WTC11 (cell line): ENCODE results near the gene CBFA2T3. TPM values are rescaled to one million over a fixed set of nuclear protein-coding genes. Genes with fewer than 3 reads are reported as not detected.

ENCODE experiments used
- ATAC-seq: fragments of 200-7000 bp; cut with Tn5 transposase; 2 replicates; pipeline ENCODE4 v1.10.0; 2021; ENCODE audit warnings: mild to moderate bottlenecking, moderate library complexity
- CTCF ChIA-PET: fragments of 300-600 bp; sonication (Branson Sonifier 250); formaldehyde crosslinking; loops from one replicate; lab custom pipeline; 2021; ENCODE audit warnings: antibody characterized with exemption; lab: Charles Lee
- POLR2A ChIA-PET: fragments of 350-600 bp; sonication (Branson Sonifier 250); formaldehyde crosslinking; loops from one replicate; lab custom pipeline; 2021; ENCODE audit warnings: antibody characterized with exemption; lab: Charles Lee
- DNase-seq: peaks from one replicate; pipeline ENCODE4 v3.0.0; 2021; ENCODE audit warnings: low spot score
- H3K27ac Mint-ChIP-seq: 2 replicates; pipeline ENCODE4 v1.8.0; 2021; ENCODE audit warnings: mixed read lengths
- H3K27me3 Mint-ChIP-seq: 2 replicates; pipeline ENCODE4 v1.8.0; 2021; ENCODE audit warnings: low read depth, mild to moderate bottlenecking, moderate library complexity, mixed read lengths
- H3K36me3 Mint-ChIP-seq: 2 replicates; pipeline ENCODE4 v1.8.0; 2021; ENCODE audit warnings: mixed read lengths
- H3K4me1 Mint-ChIP-seq: 2 replicates; pipeline ENCODE4 v1.8.0; 2022; ENCODE audit warnings: mixed read lengths
- H3K4me3 Mint-ChIP-seq: 2 replicates; pipeline ENCODE4 v1.8.0; 2021; ENCODE audit warnings: mild to moderate bottlenecking, moderate library complexity, mixed read lengths
- H3K9me3 Mint-ChIP-seq: 2 replicates; pipeline ENCODE4 v1.8.0; 2021; ENCODE audit warnings: mixed read lengths
- ATF1 ChIP-seq: sonication (generic); formaldehyde crosslinking; IDR thresholded peaks from 2 replicates; pipeline ENCODE4 v1.8.1; 2023; ENCODE audit warnings: mild to moderate bottlenecking, moderate library complexity, missing genetic modification reagents
- ATF3 ChIP-seq: sonication (generic); formaldehyde crosslinking; conservative IDR thresholded peaks from 2 replicates; pipeline ENCODE4 v1.8.1; 2022; ENCODE audit warnings: mild to moderate bottlenecking, missing genetic modification reagents
- CREM ChIP-seq: sonication (generic); formaldehyde crosslinking; IDR thresholded peaks from 2 replicates; pipeline ENCODE4 v1.8.1; 2022; ENCODE audit warnings: mild to moderate bottlenecking, missing genetic modification reagents, moderate library complexity
- CTCF ChIP-seq: fragments of 200-600 bp; IDR thresholded peaks from 2 replicates; pipeline ENCODE4 v1.8.0; 2022; ENCODE audit warnings: antibody characterized with exemption
- FOXP1 ChIP-seq: sonication (generic); formaldehyde crosslinking; IDR thresholded peaks from 2 replicates; pipeline ENCODE4 v1.8.0; 2022; ENCODE audit warnings: missing genetic modification reagents, mild to moderate bottlenecking, moderate library complexity, borderline replicate concordance
- HMGA2 ChIP-seq: fragments of 250-450 bp; sonication (Bioruptor Pico); IDR thresholded peaks from 2 replicates; pipeline ENCODE4 v1.4.0; 2021; ENCODE audit warnings: mild to moderate bottlenecking, moderate library complexity
- RORB ChIP-seq: fragments of 250-450 bp; sonication (Bioruptor Pico); IDR thresholded peaks from 2 replicates; pipeline ENCODE4 v1.9.0; 2021; ENCODE audit warnings: mild to moderate bottlenecking
- TEAD4 ChIP-seq: sonication (generic); formaldehyde crosslinking; IDR thresholded peaks from 2 replicates; pipeline ENCODE4 v1.8.0; 2022; ENCODE audit warnings: mild to moderate bottlenecking, missing genetic modification reagents
- ZBTB43 ChIP-seq: sonication (generic); formaldehyde crosslinking; IDR thresholded peaks from 2 replicates; pipeline ENCODE4 v1.8.1; 2023; ENCODE audit warnings: mild to moderate bottlenecking, missing genetic modification reagents
- ZNF232 ChIP-seq: sonication (generic); formaldehyde crosslinking; IDR thresholded peaks from 2 replicates; pipeline ENCODE4 v1.8.0; 2022; ENCODE audit warnings: mild to moderate bottlenecking, missing genetic modification reagents
- ZNF416 ChIP-seq: fragments of 250-450 bp; sonication (Bioruptor Pico); IDR thresholded peaks from 2 replicates; pipeline ENCODE4 v1.9.0; 2021; ENCODE audit warnings: mild to moderate bottlenecking, inconsistent platforms
- ZNF532 ChIP-seq: fragments of 250-450 bp; sonication (Bioruptor Pico); IDR thresholded peaks from 2 replicates; pipeline ENCODE4 v1.9.0; 2021; ENCODE audit warnings: mild to moderate bottlenecking, borderline replicate concordance
- total RNA-seq: library from RNA; stranded (reverse); gene quantifications from 3 replicates; pipeline ENCODE4 v1.2.3, GENCODE V29; 2021
- TF ChIP-seq, protein P1 (sequence below): sonication (generic); formaldehyde crosslinking; IDR thresholded peaks from 2 replicates; pipeline ENCODE4 v1.8.0; 2023; ENCODE audit warnings: missing genetic modification reagents, mild to moderate bottlenecking, borderline replicate concordance
- TF ChIP-seq, protein P2 (sequence below): fragments of 250-450 bp; sonication (Bioruptor Pico); IDR thresholded peaks from 2 replicates; pipeline ENCODE4 v1.9.0; 2021; ENCODE audit warnings: mild to moderate bottlenecking
- TF ChIP-seq, protein P3 (sequence below): fragments of 250-450 bp; sonication (Bioruptor Pico); conservative IDR thresholded peaks from 2 replicates; pipeline ENCODE4 v1.9.0; 2021; ENCODE audit warnings: mild to moderate bottlenecking
- TF ChIP-seq, protein P4 (sequence below): sonication (generic); formaldehyde crosslinking; IDR thresholded peaks from 2 replicates; pipeline ENCODE4 v1.8.0; 2022; ENCODE audit warnings: mild to moderate bottlenecking, missing genetic modification reagents
- TF ChIP-seq, protein P5 (sequence below): sonication (generic); formaldehyde crosslinking; IDR thresholded peaks from 2 replicates; pipeline ENCODE4 v1.8.0; 2022; ENCODE audit warnings: mild to moderate bottlenecking, missing genetic modification reagents

Gene CBFA2T3
- total RNA-seq, 1 experiment from 2014 or later = 2.6 TPM

DNA sequence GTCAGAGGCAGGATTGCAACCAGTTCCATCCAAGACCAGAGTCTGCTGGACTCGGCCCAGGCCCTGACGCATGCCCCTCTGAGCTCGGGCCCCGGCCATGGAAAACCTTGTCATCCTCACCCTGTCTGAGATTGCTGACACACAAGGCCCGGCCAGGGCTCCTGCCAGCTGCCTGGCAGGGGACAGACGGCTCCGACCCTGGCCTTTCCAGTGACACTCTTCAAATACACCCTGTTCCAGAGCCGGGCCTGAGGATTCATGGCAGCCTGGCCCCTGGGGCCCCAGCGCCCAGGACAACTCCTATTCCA is 107.4 kb downstream of the CBFA2T3 start (continued):
- TF ChIP-seq, protein P1, sequence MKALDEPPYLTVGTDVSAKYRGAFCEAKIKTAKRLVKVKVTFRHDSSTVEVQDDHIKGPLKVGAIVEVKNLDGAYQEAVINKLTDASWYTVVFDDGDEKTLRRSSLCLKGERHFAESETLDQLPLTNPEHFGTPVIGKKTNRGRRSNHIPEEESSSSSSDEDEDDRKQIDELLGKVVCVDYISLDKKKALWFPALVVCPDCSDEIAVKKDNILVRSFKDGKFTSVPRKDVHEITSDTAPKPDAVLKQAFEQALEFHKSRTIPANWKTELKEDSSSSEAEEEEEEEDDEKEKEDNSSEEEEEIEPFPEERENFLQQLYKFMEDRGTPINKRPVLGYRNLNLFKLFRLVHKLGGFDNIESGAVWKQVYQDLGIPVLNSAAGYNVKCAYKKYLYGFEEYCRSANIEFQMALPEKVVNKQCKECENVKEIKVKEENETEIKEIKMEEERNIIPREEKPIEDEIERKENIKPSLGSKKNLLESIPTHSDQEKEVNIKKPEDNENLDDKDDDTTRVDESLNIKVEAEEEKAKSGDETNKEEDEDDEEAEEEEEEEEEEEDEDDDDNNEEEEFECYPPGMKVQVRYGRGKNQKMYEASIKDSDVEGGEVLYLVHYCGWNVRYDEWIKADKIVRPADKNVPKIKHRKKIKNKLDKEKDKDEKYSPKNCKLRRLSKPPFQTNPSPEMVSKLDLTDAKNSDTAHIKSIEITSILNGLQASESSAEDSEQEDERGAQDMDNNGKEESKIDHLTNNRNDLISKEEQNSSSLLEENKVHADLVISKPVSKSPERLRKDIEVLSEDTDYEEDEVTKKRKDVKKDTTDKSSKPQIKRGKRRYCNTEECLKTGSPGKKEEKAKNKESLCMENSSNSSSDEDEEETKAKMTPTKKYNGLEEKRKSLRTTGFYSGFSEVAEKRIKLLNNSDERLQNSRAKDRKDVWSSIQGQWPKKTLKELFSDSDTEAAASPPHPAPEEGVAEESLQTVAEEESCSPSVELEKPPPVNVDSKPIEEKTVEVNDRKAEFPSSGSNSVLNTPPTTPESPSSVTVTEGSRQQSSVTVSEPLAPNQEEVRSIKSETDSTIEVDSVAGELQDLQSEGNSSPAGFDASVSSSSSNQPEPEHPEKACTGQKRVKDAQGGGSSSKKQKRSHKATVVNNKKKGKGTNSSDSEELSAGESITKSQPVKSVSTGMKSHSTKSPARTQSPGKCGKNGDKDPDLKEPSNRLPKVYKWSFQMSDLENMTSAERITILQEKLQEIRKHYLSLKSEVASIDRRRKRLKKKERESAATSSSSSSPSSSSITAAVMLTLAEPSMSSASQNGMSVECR (CRISPR knock-in tag) = no peak
- TF ChIP-seq TEAD4 (no peak), FOXP1 (CRISPR knock-in tag) (no peak)

DNA sequence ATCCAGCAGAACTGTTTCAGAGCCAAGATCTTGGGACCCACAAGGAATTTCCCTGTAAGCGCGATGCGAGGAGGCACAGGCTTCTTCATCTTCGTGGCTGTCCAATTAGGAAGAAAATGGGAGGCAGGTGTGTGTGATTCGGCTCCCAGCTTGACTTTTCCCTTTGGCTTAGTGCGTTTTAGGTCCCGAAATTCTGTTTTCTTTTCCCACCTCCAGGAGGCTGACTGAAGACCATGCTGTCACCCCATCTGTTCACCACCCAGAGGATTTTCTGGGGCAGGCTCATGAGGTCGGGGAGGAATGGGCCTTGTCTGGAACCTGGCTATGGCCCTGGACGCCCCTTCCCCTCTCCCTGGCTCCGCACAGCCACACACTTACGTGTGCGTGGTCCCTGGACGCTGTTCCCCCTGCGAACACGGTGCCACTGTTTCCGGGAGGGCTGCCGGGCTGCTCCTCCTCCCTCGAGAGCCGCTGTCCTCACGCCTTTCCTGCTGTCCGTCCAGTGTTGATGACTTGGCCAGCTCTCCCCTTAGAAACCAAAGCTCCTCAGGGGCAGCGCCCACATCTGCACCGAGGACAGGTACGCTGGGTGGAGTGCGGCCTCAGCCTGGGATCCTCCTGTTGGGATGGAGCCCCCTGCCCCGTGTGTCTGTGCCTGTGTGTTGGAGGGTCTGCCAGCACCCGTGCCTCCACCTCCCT is 107.9 kb downstream of the CBFA2T3 start:
- H3K4me1 Mint-ChIP-seq = no peaks in the 10 kb centered on the region
- ChIA-PET POLR2A (no interaction called here), CTCF (interaction anchor here (0.7 kb wide), 1 partner anchor 132 kb away, joined by 3 read pairs; no protein-coding TSS in a partner anchor)
- no peaks in the 10 kb centered on the region for H3K9me3 Mint-ChIP-seq
- H3K27ac Mint-ChIP-seq = no peak overlapping the region
- no peak overlapping the region for H3K4me3 Mint-ChIP-seq
- ATAC-seq (no peak), DNase-seq (no peak)
- H3K27me3 Mint-ChIP-seq = no peaks in the 10 kb centered on the region
- H3K36me3 Mint-ChIP-seq = no peaks in the 10 kb centered on the region
- TF ChIP-seq CREM (CRISPR knock-in tag) (no peak), RORB (no peak), ATF1 (CRISPR knock-in tag) (no peak), ATF3 (no peak), HMGA2 (CRISPR knock-in tag) (no peak), ZNF532 (CRISPR knock-in tag) (no peak), ZBTB43 (CRISPR knock-in tag) (no peak), ZNF232 (CRISPR knock-in tag) (no peak), CTCF (no peak), ZNF416 (CRISPR knock-in tag) (no peak), TEAD4 (no peak)
- TF ChIP-seq, protein P2, sequence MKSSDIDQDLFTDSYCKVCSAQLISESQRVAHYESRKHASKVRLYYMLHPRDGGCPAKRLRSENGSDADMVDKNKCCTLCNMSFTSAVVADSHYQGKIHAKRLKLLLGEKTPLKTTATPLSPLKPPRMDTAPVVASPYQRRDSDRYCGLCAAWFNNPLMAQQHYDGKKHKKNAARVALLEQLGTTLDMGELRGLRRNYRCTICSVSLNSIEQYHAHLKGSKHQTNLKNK (CRISPR knock-in tag) = no peak
- TF ChIP-seq, protein P3, sequence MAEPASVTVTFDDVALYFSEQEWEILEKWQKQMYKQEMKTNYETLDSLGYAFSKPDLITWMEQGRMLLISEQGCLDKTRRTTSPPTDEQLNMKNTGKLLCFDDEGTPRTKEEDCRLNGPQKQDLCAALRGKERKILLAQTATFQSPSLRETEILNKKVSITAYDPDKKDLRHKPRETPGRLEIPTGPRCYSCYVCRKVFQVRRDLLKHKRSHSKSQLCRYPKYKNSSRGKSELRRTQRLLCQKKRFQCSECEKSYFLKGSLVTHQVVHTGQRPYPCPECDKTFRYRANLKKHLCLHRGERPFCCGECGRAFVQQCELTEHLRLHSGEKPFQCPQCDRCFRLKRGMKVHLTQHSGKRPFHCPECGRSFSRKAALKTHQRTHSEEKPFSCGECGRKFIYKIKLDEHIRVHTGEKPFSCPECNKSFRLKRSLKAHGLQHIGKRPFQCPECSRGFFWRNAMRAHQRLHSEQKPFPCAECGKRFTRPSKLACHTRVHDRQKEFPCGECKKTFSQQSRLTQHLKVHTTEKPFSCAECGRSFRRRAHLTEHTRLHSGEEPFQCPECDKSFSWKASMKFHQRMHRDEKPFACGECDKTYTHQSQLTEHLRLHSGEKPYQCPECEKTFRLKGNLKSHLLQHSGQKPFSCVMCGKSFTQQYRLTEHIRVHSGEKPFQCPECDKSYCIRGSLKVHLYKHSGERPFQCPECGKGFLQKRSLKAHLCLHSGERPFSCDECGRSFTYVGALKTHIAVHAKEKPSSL (CRISPR knock-in tag) = no peak
- TF ChIP-seq, protein P4, sequence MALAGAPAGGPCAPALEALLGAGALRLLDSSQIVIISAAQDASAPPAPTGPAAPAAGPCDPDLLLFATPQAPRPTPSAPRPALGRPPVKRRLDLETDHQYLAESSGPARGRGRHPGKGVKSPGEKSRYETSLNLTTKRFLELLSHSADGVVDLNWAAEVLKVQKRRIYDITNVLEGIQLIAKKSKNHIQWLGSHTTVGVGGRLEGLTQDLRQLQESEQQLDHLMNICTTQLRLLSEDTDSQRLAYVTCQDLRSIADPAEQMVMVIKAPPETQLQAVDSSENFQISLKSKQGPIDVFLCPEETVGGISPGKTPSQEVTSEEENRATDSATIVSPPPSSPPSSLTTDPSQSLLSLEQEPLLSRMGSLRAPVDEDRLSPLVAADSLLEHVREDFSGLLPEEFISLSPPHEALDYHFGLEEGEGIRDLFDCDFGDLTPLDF (CRISPR knock-in tag) = no peak
- TF ChIP-seq, protein P5, sequence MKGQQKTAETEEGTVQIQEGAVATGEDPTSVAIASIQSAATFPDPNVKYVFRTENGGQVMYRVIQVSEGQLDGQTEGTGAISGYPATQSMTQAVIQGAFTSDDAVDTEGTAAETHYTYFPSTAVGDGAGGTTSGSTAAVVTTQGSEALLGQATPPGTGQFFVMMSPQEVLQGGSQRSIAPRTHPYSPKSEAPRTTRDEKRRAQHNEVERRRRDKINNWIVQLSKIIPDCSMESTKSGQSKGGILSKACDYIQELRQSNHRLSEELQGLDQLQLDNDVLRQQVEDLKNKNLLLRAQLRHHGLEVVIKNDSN = no peak
